ENCODE data around the gene GAST. TPM values are rescaled to one million over a fixed set of nuclear protein-coding genes. Genes with fewer than 3 reads are reported as not detected.

The GAST gene
- total RNA-seq, 1 experiment from 2014 or later, result 0.75 TPM

DNA sequence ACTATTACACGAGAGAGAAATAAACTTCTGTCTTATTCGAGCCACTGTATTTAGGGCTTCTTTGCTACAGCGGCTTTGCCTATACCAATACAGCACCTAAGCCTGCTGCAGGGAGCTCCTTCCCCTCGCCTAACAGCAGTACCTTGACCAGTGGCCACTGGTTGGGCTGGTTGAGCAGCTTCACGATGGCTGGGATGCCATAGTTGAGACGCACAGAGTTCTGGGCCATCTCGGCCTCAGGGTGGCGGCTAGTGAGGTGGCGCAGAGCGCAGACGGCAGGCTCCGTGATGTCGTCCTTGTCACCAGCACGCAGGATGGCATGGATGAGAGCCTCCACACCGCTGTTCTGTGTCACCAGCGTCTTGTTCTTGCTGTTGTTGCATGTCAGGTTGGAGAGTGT, 50.7 kb downstream of the GAST start:
- Histone ChIP-seq H3K4me1 (no peaks in the 10 kb centered on the region), H3K9me3 (no peaks in the 10 kb centered on the region), H3K27me3 (replicated peaks; ENCODE audit: control insufficient read depth, insufficient read depth, low read length) (no peaks in the 10 kb centered on the region), H3K36me3 (ENCODE audit: control insufficient read depth, insufficient read depth, low read length) (peaks cover 33% of the 10 kb centered on the region), H3K4me3 (ENCODE audit: low read depth, low read length) (no peak overlapping the region)
- Mint-ChIP-seq H3K36me3 (ENCODE audit: insufficient read depth, unreplicated experiment) (peaks cover 99% of the 10 kb centered on the region), H3K9me3 (ENCODE audit: unreplicated experiment) (no peaks in the 10 kb centered on the region), H3K27me3 (ENCODE audit: insufficient read depth, unreplicated experiment) (no peaks in the 10 kb centered on the region), H3K4me1 (ENCODE audit: low read depth, unreplicated experiment) (no peaks in the 10 kb centered on the region), H3K27ac (ENCODE audit: unreplicated experiment) (peak overlapping the region; percentile 55), H3K4me3 (ENCODE audit: unreplicated experiment) (no peak overlapping the region)
- BruUV-seq (replicated peaks), result no TSS peak
- TF ChIP-seq, protein P1, sequence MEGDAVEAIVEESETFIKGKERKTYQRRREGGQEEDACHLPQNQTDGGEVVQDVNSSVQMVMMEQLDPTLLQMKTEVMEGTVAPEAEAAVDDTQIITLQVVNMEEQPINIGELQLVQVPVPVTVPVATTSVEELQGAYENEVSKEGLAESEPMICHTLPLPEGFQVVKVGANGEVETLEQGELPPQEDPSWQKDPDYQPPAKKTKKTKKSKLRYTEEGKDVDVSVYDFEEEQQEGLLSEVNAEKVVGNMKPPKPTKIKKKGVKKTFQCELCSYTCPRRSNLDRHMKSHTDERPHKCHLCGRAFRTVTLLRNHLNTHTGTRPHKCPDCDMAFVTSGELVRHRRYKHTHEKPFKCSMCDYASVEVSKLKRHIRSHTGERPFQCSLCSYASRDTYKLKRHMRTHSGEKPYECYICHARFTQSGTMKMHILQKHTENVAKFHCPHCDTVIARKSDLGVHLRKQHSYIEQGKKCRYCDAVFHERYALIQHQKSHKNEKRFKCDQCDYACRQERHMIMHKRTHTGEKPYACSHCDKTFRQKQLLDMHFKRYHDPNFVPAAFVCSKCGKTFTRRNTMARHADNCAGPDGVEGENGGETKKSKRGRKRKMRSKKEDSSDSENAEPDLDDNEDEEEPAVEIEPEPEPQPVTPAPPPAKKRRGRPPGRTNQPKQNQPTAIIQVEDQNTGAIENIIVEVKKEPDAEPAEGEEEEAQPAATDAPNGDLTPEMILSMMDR (IDR thresholded peaks at IDR 0.05; ENCODE audit: insufficient read depth in 1 of 2, low read depth in 1 of 2, low read length in 1 of 2, severe bottlenecking in 1 of 2, unreplicated experiment in 1 of 2), result no peak
- CTCF ChIA-PET, result no interaction called here
- no peak for DNase-seq
- POLR2A ChIA-PET, result interaction anchor here (0.5 to 2.3 kb wide), 3 partner anchors 23 to 901 kb away, joined by 3 to 12 read pairs (median 4); partner anchors contain the start of gene JUP
- intact Hi-C loops (cut with micrococcal nuclease; ENCODE audit: unreplicated experiment), result no loop called here

- intact Hi-C loops (cut with micrococcal nuclease; ENCODE audit: unreplicated experiment), result no loop called here
- CTCF ChIA-PET, result interaction anchor here (0.5 to 0.9 kb wide), 2 partner anchors 37 to 92 kb away, joined by 4 to 6 read pairs; no protein-coding TSS in a partner anchor
- POLR2A ChIA-PET, result interaction anchor here (0.9 to 2.3 kb wide), 2 partner anchors 18 to 23 kb away, joined by 8 to 12 read pairs; partner anchors contain the start of gene JUP
- TF ChIP-seq, protein P1 (IDR thresholded peaks at IDR 0.05; ENCODE audit: insufficient read depth in 1 of 2, low read depth in 1 of 2, low read length in 1 of 2, severe bottlenecking in 1 of 2, unreplicated experiment in 1 of 2), result no peak
- Mint-ChIP-seq H3K27ac (ENCODE audit: unreplicated experiment) (peak overlapping the region; percentile 55), H3K4me3 (ENCODE audit: unreplicated experiment) (no peak overlapping the region), H3K27me3 (ENCODE audit: insufficient read depth, unreplicated experiment) (no peaks in the 10 kb centered on the region), H3K4me1 (ENCODE audit: low read depth, unreplicated experiment) (no peaks in the 10 kb centered on the region), H3K36me3 (ENCODE audit: insufficient read depth, unreplicated experiment) (peaks cover 99% of the 10 kb centered on the region), H3K9me3 (ENCODE audit: unreplicated experiment) (no peaks in the 10 kb centered on the region)
- no peak for DNase-seq
- Histone ChIP-seq H3K9me3 (no peaks in the 10 kb centered on the region), H3K4me1 (no peaks in the 10 kb centered on the region), H3K36me3 (ENCODE audit: control insufficient read depth, insufficient read depth, low read length) (peaks cover 30% of the 10 kb centered on the region), H3K4me3 (ENCODE audit: low read depth, low read length) (no peak overlapping the region), H3K27me3 (replicated peaks; ENCODE audit: control insufficient read depth, insufficient read depth, low read length) (no peaks in the 10 kb centered on the region)
- BruUV-seq (replicated peaks), result no TSS peak
These were observed 51.2 kb downstream of the GAST start for GRCh38 chr17:41763327-41763726.

Other genes with a start within 250 kb of the GAST start
- not detected in 2 replicates for gene KRT32, start 244.9 kb upstream of the GAST start, total RNA-seq (2022)
- gene KRT35, start 231.2 kb upstream of the GAST start, total RNA-seq (2022), result not detected in 2 replicates
- gene KRT36, start 222.4 kb upstream of the GAST start, total RNA-seq (2022), result not detected in 2 replicates
- 0.35 TPM in 1 of 2 replicates, not detected in the other for gene KRT13, start 206.7 kb upstream of the GAST start, total RNA-seq (2022)
- 5.3 and 10.5 TPM in 2 replicates for gene KRT15, start 193.4 kb upstream of the GAST start, total RNA-seq (2022)
- 975 and 1,121 TPM in 2 replicates for gene KRT19, start 184.0 kb upstream of the GAST start, total RNA-seq (2022)
- gene KRT9, start 140.3 kb upstream of the GAST start, total RNA-seq (2022), result not detected in 2 replicates
- gene KRT14, start 125.4 kb upstream of the GAST start, total RNA-seq (2022), result not detected in 2 replicates
- gene KRT16, start 99.6 kb upstream of the GAST start, total RNA-seq (2022), result not detected in 2 replicates
- 2.8 and 3.4 TPM in 2 replicates for gene KRT17, start 87.8 kb upstream of the GAST start, total RNA-seq (2022)
- 759 and 783 TPM in 2 replicates for gene EIF1, start 23.4 kb upstream of the GAST start, total RNA-seq (2022)
- gene HAP1, start 22.3 kb downstream of the GAST start, total RNA-seq (2022), result 3.2 and 3.3 TPM in 2 replicates
- 392 and 419 TPM in 2 replicates for gene JUP, start 74.4 kb downstream of the GAST start, total RNA-seq (2022)
- 34.1 and 39.2 TPM in 2 replicates for gene P3H4, start 99.6 kb downstream of the GAST start, total RNA-seq (2022)
- gene FKBP10, start 100.7 kb downstream of the GAST start, total RNA-seq (2022), result 112 and 132 TPM in 2 replicates
- 85.4 and 94.5 TPM in 2 replicates for gene NT5C3B, start 123.9 kb downstream of the GAST start, total RNA-seq (2022)
- not detected in 2 replicates for gene KLHL10, start 125.5 kb downstream of the GAST start, total RNA-seq (2022)
- 20.3 and 22.2 TPM in 2 replicates for gene KLHL11, start 153.1 kb downstream of the GAST start, total RNA-seq (2022)
- gene ACLY, start 206.6 kb downstream of the GAST start, total RNA-seq (2022), result 246 and 252 TPM in 2 replicates
- gene ODAD4, start 218.3 kb downstream of the GAST start, total RNA-seq (2022), result 0.98 and 1.3 TPM in 2 replicates

All from Caco-2 (cell line).